H9 (cell line): ENCODE data around the gene OXTR. TPM values are rescaled to one million over a fixed set of nuclear protein-coding genes. Genes with fewer than 3 reads are reported as not detected.

ENCODE experiments used
- DNase-seq: peaks from one replicate; pipeline ENCODE4 v3.0.0-alpha.2; 2017
- H2AFZ ChIP-seq: one replicate; pipeline ENCODE4 v1.6.1; 2013; ENCODE audit warnings: mild to moderate bottlenecking, low read length, control low read depth, moderate library complexity
- H2AK5ac ChIP-seq: 2 replicates; pipeline ENCODE4 v1.6.1; 2013; ENCODE audit warnings: low read length, control low read depth, mixed read lengths; ENCODE audit not compliant: insufficient read length
- H2BK120ac ChIP-seq: one replicate; pipeline ENCODE4 v1.6.1; 2013; ENCODE audit warnings: low read depth, mild to moderate bottlenecking, low read length, control low read depth, inconsistent platforms; ENCODE audit not compliant: poor library complexity, severe bottlenecking
- H2BK12ac ChIP-seq: 2 replicates; pipeline ENCODE4 v1.6.1; 2013; ENCODE audit warnings: low read length, control low read depth, mixed read lengths, low read depth; ENCODE audit not compliant: insufficient read length
- H2BK15ac ChIP-seq: 2 replicates; pipeline ENCODE4 v1.6.1; 2013; ENCODE audit warnings: low read depth, low read length, control low read depth
- H2BK20ac ChIP-seq: one replicate; pipeline ENCODE4 v1.6.1; 2013; ENCODE audit warnings: low read depth, mild to moderate bottlenecking, low read length, control low read depth, inconsistent platforms; ENCODE audit not compliant: poor library complexity, severe bottlenecking
- H2BK5ac ChIP-seq: 2 replicates; pipeline ENCODE4 v1.6.1; 2013; ENCODE audit warnings: low read length, control low read depth, mixed read lengths; ENCODE audit not compliant: insufficient read length
- H3K14ac ChIP-seq: 2 replicates; pipeline ENCODE4 v1.6.1; 2013; ENCODE audit warnings: low read length, control low read depth; ENCODE audit not compliant: insufficient read depth
- H3K18ac ChIP-seq: 2 replicates; pipeline ENCODE4 v1.6.1; 2013; ENCODE audit warnings: low read depth, mild to moderate bottlenecking, mixed read lengths, low read length, control low read depth; ENCODE audit not compliant: insufficient read length
- H3K23ac ChIP-seq: 2 replicates; pipeline ENCODE4 v1.6.1; 2013; ENCODE audit warnings: low read length, control low read depth, mixed read lengths, low read depth; ENCODE audit not compliant: insufficient read length
- H3K23me2 ChIP-seq: 2 replicates; pipeline ENCODE4 v1.6.1; 2013; ENCODE audit warnings: low read depth, mild to moderate bottlenecking, mixed read lengths, low read length, control low read depth; ENCODE audit not compliant: insufficient read length, poor library complexity, severe bottlenecking
- H3K27ac ChIP-seq: 2 replicates; pipeline ENCODE4 v1.5.1; 2013; ENCODE audit warnings: low read length, control low read depth, mixed read lengths, low read depth; ENCODE audit not compliant: insufficient read length
- H3K27me3 ChIP-seq: 2 replicates; pipeline ENCODE4 v1.6.1; 2013; ENCODE audit warnings: low read length, control low read depth, inconsistent platforms; ENCODE audit not compliant: insufficient read depth
- H3K4ac ChIP-seq: 2 replicates; pipeline ENCODE4 v1.6.1; 2013; ENCODE audit warnings: low read depth, mild to moderate bottlenecking, control low read depth, inconsistent platforms, low read length, moderate library complexity
- H3K4me1 ChIP-seq: 2 replicates; pipeline ENCODE4 v1.6.1; 2013; ENCODE audit warnings: low read length, control low read depth, inconsistent platforms; ENCODE audit not compliant: insufficient read depth
- H3K4me2 ChIP-seq: 2 replicates; pipeline ENCODE4 v1.6.1; 2013; ENCODE audit warnings: low read length, control low read depth, mixed read lengths; ENCODE audit not compliant: insufficient read length, insufficient read depth
- H3K56ac ChIP-seq: 2 replicates; pipeline ENCODE4 v1.6.1; 2013; ENCODE audit warnings: low read depth, mild to moderate bottlenecking, mixed read lengths, low read length, control low read depth; ENCODE audit not compliant: insufficient read length
- H3K79me1 ChIP-seq: 2 replicates; pipeline ENCODE4 v1.6.1; 2013; ENCODE audit warnings: low read depth, mild to moderate bottlenecking, moderate library complexity, low read length, control low read depth, inconsistent platforms; ENCODE audit not compliant: insufficient read depth, poor library complexity, severe bottlenecking
- H3K79me2 ChIP-seq: 2 replicates; pipeline ENCODE4 v1.6.1; 2013; ENCODE audit warnings: low read length, control low read depth, inconsistent platforms; ENCODE audit not compliant: insufficient read depth
- H3K9ac ChIP-seq: 2 replicates; pipeline ENCODE4 v1.6.1; 2013; ENCODE audit warnings: low read length, control low read depth, mixed read lengths; ENCODE audit not compliant: insufficient read length; ENCODE audit errors: extremely low read depth
- H3K9me3 ChIP-seq: one replicate; pipeline ENCODE4 v1.6.1; 2013; ENCODE audit warnings: low read depth, low read length, inconsistent platforms; ENCODE audit not compliant: control insufficient read depth
- H3T11ph ChIP-seq: one replicate; pipeline ENCODE4 v1.6.1; 2013; ENCODE audit warnings: mild to moderate bottlenecking, low read length, control low read depth, inconsistent platforms
- H4K20me1 ChIP-seq: one replicate; pipeline ENCODE4 v1.6.1; 2013; ENCODE audit not compliant: control insufficient read depth, insufficient read length, insufficient read depth
- H4K5ac ChIP-seq: 2 replicates; pipeline ENCODE4 v1.6.1; 2013; ENCODE audit warnings: low read depth, mild to moderate bottlenecking, mixed read lengths, low read length, control low read depth; ENCODE audit not compliant: insufficient read length
- H4K8ac ChIP-seq: replicated peaks from 2 replicates; pipeline ENCODE4 v1.6.1; 2013; ENCODE audit warnings: low read length, control low read depth, mixed read lengths, low read depth; ENCODE audit not compliant: insufficient read length
- H4K91ac ChIP-seq: 2 replicates; pipeline ENCODE4 v1.6.1; 2013; ENCODE audit warnings: low read depth, mild to moderate bottlenecking, moderate library complexity, mixed read lengths, low read length, control low read depth; ENCODE audit not compliant: insufficient read length
- H3K27ac Mint-ChIP-seq, 3 experiments: 2 replicates in 2 of 3; 3 replicates in 1 of 3; pipeline ENCODE4 v1.8.0; 2020 to 2021; ENCODE audit warnings: mixed read lengths in 3 of 3, mild to moderate bottlenecking in 1 of 3, moderate library complexity in 1 of 3
- H3K27me3 Mint-ChIP-seq: 2 replicates; pipeline ENCODE4 v1.8.0; 2021; ENCODE audit warnings: low read depth, mild to moderate bottlenecking, moderate library complexity, mixed read lengths
- H3K36me3 Mint-ChIP-seq, 3 experiments: 2 replicates in 2 of 3; 3 replicates in 1 of 3; pipeline ENCODE4 v1.8.0; 2020 to 2021; ENCODE audit warnings: low read depth in 3 of 3, mixed read lengths in 3 of 3; ENCODE audit not compliant: insufficient read depth in 1 of 3
- H3K4me1 Mint-ChIP-seq, 2 experiments: 2 replicates each; pipeline ENCODE4 v1.8.0; 2020; ENCODE audit warnings: mixed read lengths in 2 of 2
- H3K4me3 Mint-ChIP-seq, 2 experiments: 2 replicates in 1 of 2; 3 replicates in 1 of 2; pipeline ENCODE4 v1.8.0; 2020 to 2021; ENCODE audit warnings: mild to moderate bottlenecking in 2 of 2, mixed read lengths in 2 of 2, moderate library complexity in 1 of 2
- H3K9me3 Mint-ChIP-seq, 2 experiments: 2 replicates in 1 of 2; 3 replicates in 1 of 2; pipeline ENCODE4 v1.8.0; 2020; ENCODE audit warnings: mild to moderate bottlenecking in 2 of 2, mixed read lengths in 2 of 2, moderate library complexity in 1 of 2
- CTCF ChIP-seq: fragments of 200-600 bp; sonication (generic); conservative IDR thresholded peaks from 3 replicates; pipeline ENCODE4 v1.8.0; 2021; ENCODE audit warnings: antibody characterized with exemption, mild to moderate bottlenecking
- WGBS: extraction: QIAGEN DNeasy Blood & Tissue Kit; methylation state at CpG from one replicate; pipeline ENCODE4 v1.1.7; 2013; ENCODE audit warnings: missing lambda C conversion rate, low lambda C conversion rate, mixed read lengths; ENCODE audit not compliant: insufficient read length; ENCODE audit errors: extremely low coverage; 5-methylcytosine and 5-hydroxymethylcytosine counted together
- total RNA-seq: library from RNA; stranded (reverse); gene quantifications from 2 replicates; pipeline ENCODE4 v1.2.1, GENCODE V29; 2021

OXTR gene
- total RNA-seq, 1 experiment from 2014 or later = 1.7 TPM

GRCh38 chr3:8749316-8749715 lies 20.1 kb downstream of the OXTR start:
- no peak overlapping the region for H3K4me3 Mint-ChIP-seq
- H3K9me3 ChIP-seq = no peaks in the 10 kb centered on the region

More at GRCh38 chr3:8749316-8749715, 20.1 kb downstream of the OXTR start:
- Histone ChIP-seq H3K4ac (no peak overlapping the region), H3K9ac (no peak overlapping the region), H2BK120ac (no peak overlapping the region), H3K79me2 (no peaks in the 10 kb centered on the region), H3K4me1 (peaks cover 2% of the 10 kb centered on the region; the same call in 1 of the 2 replicates), H3K4me2 (no peak overlapping the region), H2BK15ac (no peak overlapping the region), H2BK5ac (no peak overlapping the region), H3K14ac (no peak overlapping the region), H3K18ac (no peak overlapping the region), H2AK5ac (no peak overlapping the region), H4K91ac (no peak overlapping the region), H2AFZ (no peak overlapping the region), H3K56ac (no peak overlapping the region), H3T11ph (no peak overlapping the region), H3K27ac (no peak overlapping the region), H3K23ac (no peak overlapping the region), H4K20me1 (no peaks in the 10 kb centered on the region), H4K5ac (no peak overlapping the region), H3K27me3 (no peaks in the 10 kb centered on the region), H2BK12ac (no peak overlapping the region), H4K8ac (no peak overlapping the region), H2BK20ac (no peak overlapping the region), H3K79me1 (no peaks in the 10 kb centered on the region), H3K23me2 (no peaks in the 10 kb centered on the region)
- no peak for DNase-seq
- no peak for TF ChIP-seq CTCF
- Mint-ChIP-seq H3K27me3 (peaks cover 26% of the 10 kb centered on the region), H3K9me3 (no peaks in the 10 kb centered on the region), H3K36me3 (no peaks in the 10 kb centered on the region), H3K4me1 (peaks cover 3 to 7% of the 10 kb centered on the region in 2 experiments; a peak in 2 of 4 replicates), H3K27ac (no peak overlapping the region)
- no CpG with 5 or more reads among the region's 3 CpGs for WGBS
